Measurements from ENCODE around the gene DNAH14. TPM values are rescaled to one million over a fixed set of nuclear protein-coding genes. Genes with fewer than 3 reads are reported as not detected.

Gene DNAH14
- total and polyA plus RNA-seq, 2 of the 13 experiments (the other 11 are each of a cell fraction or from before 2014, with no cell fraction given) = 4.5 to 27.5 TPM

GRCh38 chr1:225044258-225044657 lies 114.8 kb downstream of the DNAH14 start (continued):
- TF ChIP-seq, protein P1, sequence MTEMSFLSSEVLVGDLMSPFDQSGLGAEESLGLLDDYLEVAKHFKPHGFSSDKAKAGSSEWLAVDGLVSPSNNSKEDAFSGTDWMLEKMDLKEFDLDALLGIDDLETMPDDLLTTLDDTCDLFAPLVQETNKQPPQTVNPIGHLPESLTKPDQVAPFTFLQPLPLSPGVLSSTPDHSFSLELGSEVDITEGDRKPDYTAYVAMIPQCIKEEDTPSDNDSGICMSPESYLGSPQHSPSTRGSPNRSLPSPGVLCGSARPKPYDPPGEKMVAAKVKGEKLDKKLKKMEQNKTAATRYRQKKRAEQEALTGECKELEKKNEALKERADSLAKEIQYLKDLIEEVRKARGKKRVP (CRISPR knock-in tag; IDR thresholded peaks at IDR 0.05) = peak in 1 of 2 experiments; percentile 74; a peak in 2 of 4 replicates
- TF ChIP-seq ZNF446 (CRISPR knock-in tag; IDR thresholded peaks at IDR 0.05) = no peak

DNA sequence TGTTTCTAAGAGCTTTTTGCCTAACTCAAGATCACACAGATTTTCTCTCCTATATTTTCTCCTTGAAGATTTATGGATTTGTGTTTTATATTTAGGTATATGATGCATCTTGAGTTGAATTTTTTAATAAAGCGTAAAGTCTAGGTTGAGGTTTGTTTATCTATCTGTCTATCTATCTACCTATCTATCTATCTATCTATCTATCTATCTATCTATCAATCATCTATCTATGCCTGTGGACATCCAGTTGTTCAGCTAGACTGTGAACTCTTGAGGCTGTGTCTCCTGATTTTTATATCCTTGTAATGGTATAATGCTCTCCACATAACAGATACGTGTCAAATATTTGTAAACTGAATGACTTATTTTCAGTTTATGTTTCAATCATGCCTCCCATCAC lies 120.1 kb downstream of the DNAH14 start:
- no peak overlapping the region for H2AFZ ChIP-seq (ENCODE audit: low read length)
- H3K27ac ChIP-seq (ENCODE audit: extremely low read length, insufficient read depth, low read length) = no peak overlapping the region
- ATAC-seq = no peak
- no peaks in the 10 kb centered on the region for H3K4me1 ChIP-seq (ENCODE audit: insufficient read depth, low read length)
- intact Hi-C loops (cut with micrococcal nuclease; ENCODE audit: unreplicated experiment) = no loop called here
- no peak for FAIRE-seq
- no peaks in the 10 kb centered on the region for H3K27me3 ChIP-seq (ENCODE audit: control insufficient read depth in 1 of 2, insufficient read depth in 2 of 2, low read length in 2 of 2)
- no peak for DNase-seq (ENCODE audit: low spot score)
- no peak overlapping the region for H3K9ac ChIP-seq (ENCODE audit: insufficient read depth, low read depth, low read length)
- 97% methylated on average over 2 of the region's 2 CpGs for WGBS (ENCODE audit: low lambda C conversion rate)
- in situ Hi-C loops (cut with HindIII; ENCODE audit: extremely low pct_ligation_motif_present, low pct_unique_long_range_greater_than_20kb) = no loop called here
- ChIA-PET CTCF (ENCODE audit: low intra/inter-chr PET ratio, low total read pairs) (no interaction called here), POLR2A (no interaction called here)
- no peak overlapping the region for H3K4me2 ChIP-seq (ENCODE audit: low read depth, low read length)
- H3K4me3 ChIP-seq (replicated peaks in 1 of 3; ENCODE audit: insufficient read depth in 1 of 3, low read depth in 2 of 3, low read length in 3 of 3) = no peak overlapping the region
- H3K79me2 ChIP-seq (ENCODE audit: insufficient read depth, low read length) = no peaks in the 10 kb centered on the region
- no peaks in the 10 kb centered on the region for H3K36me3 ChIP-seq (replicated peaks in 1 of 2; ENCODE audit: control insufficient read depth in 1 of 2, insufficient read depth in 2 of 2, low read length in 2 of 2)
- no TSS peak for BruUV-seq (replicated peaks)
- H4K20me1 ChIP-seq (ENCODE audit: insufficient read depth, low read length) = no peaks in the 10 kb centered on the region
- H3K9me3 ChIP-seq (ENCODE audit: low read length) = no peaks in the 10 kb centered on the region
- TF ChIP-seq ZNF883 (CRISPR knock-in tag; IDR thresholded peaks at IDR 0.05; ENCODE audit: not compliant biosample characterization) (no peak), CREB1 (IDR thresholded peaks at IDR 0.05) (no peak), CREB1 (CRISPR knock-in tag; IDR thresholded peaks at IDR 0.05) (no peak), NFIB (CRISPR knock-in tag; IDR thresholded peaks at IDR 0.05; ENCODE audit: borderline replicate concordance) (no peak), ZNF709 (CRISPR knock-in tag; IDR thresholded peaks at IDR 0.05) (no peak), RELA (CRISPR knock-in tag; IDR thresholded peaks at IDR 0.05) (no peak), ZNF253 (CRISPR knock-in tag; IDR thresholded peaks at IDR 0.05; ENCODE audit: borderline replicate concordance) (no peak), ZFP36L1 (CRISPR knock-in tag; IDR thresholded peaks at IDR 0.05) (no peak), SMAD3 (CRISPR knock-in tag; IDR thresholded peaks at IDR 0.05) (no peak), ZFX (CRISPR knock-in tag; IDR thresholded peaks at IDR 0.05; ENCODE audit: low read depth) (no peak), ERF (CRISPR knock-in tag; IDR thresholded peaks at IDR 0.05) (no peak), ARID5B (CRISPR knock-in tag; IDR thresholded peaks at IDR 0.05) (no peak), ZNF850 (CRISPR knock-in tag; conservative IDR thresholded peaks at IDR 0.05) (no peak)
- TF ChIP-seq, protein P2, sequence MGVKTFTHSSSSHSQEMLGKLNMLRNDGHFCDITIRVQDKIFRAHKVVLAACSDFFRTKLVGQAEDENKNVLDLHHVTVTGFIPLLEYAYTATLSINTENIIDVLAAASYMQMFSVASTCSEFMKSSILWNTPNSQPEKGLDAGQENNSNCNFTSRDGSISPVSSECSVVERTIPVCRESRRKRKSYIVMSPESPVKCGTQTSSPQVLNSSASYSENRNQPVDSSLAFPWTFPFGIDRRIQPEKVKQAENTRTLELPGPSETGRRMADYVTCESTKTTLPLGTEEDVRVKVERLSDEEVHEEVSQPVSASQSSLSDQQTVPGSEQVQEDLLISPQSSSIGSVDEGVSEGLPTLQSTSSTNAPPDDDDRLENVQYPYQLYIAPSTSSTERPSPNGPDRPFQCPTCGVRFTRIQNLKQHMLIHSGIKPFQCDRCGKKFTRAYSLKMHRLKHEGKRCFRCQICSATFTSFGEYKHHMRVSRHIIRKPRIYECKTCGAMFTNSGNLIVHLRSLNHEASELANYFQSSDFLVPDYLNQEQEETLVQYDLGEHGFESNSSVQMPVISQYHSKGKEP (CRISPR knock-in tag; IDR thresholded peaks at IDR 0.05) = no peak
- TF ChIP-seq, protein P3, sequence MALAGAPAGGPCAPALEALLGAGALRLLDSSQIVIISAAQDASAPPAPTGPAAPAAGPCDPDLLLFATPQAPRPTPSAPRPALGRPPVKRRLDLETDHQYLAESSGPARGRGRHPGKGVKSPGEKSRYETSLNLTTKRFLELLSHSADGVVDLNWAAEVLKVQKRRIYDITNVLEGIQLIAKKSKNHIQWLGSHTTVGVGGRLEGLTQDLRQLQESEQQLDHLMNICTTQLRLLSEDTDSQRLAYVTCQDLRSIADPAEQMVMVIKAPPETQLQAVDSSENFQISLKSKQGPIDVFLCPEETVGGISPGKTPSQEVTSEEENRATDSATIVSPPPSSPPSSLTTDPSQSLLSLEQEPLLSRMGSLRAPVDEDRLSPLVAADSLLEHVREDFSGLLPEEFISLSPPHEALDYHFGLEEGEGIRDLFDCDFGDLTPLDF (CRISPR knock-in tag; IDR thresholded peaks at IDR 0.05) = no peak
